NCI-H2107 treated with DMSO at 0.1 percent for 48 hours (cell line): ENCODE measurements around the gene AGRN.
"Not testable (repeated sequence)": the region's sequence is repeated elsewhere in the genome, so short reads cannot be mapped to it uniquely, and the experiment has no call there.

ENCODE experiments used
- DNase-seq: peaks from one replicate; lab custom pipeline; 2025; ENCODE audit not compliant: unreplicated experiment; lab: John Stamatoyannopoulos, UW

Gene AGRN

DNA sequence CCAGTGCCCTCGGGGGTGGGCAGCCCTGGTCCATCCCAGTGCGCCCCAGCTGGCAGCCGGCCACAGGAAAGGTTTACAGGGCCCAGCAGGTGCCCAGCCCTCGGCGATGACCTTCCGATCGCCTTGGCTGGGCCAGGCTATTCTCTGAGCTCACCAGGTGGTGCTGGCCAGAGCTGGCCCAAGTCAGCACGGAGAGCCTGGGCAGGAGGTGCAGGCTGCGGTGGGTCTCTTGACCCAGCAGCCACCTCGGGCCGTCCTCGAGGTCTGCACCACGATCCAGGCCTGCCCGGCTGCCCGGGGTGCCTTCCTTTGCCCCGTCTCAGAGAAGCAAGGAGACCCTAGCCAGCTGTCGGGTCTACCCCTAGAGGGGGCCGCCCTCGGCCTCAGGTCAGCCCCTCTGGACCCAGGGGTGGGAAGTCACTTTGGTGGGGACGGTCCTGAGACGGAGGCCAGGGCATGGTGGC, 38.4 kb upstream of the AGRN start:
- DNase-seq = no peak

DNA sequence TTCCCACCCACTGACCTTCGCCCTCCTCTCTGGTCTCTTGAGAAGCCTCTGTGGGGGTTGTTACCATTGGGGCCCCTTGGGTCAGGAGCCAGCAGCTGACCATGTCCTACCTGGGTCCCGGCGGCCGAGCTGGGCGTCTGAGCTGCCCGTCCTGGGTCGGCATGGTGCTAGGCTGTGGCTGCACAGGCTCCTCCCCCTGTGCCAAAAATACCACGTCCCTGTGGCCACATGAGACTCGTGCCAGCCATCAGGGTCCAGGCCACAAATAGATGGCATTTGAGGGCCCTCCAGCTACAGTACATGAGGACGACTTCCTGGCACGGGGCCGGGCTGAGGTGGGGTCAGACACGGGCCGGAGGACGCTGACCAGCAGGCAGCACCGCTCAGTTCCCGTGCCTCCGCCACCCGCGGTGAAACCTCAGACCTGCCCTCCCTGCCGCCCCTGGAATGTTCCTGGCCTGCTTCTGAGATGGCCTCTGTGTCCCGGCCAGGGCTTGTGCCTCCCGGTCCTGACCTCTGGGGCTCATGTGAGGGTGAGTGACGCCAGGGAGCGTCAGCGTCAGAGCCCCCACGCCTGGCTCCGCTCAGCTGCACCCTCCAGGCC, 37.9 kb upstream of the AGRN start, which contains the start of gene PERM1:
Gene PERM1 (minus strand): TSS at position 139 of the 604 bp plus-strand sequence. CDS start 1,064 bp downstream, outside the sequence.
- DNase-seq = no peak

GRCh38 chr1:982765-983436, 37.0 kb upstream of the AGRN start:
- DNase-seq = no peak

- no peak for DNase-seq
Observed at GRCh38 chr1:983798-984475, 36.0 kb upstream of the AGRN start.

GRCh38 chr1:984476-984814, 35.5 kb upstream of the AGRN start:
- no peak for DNase-seq

- DNase-seq = no peak
Observed at GRCh38 chr1:985126-985525, 34.8 kb upstream of the AGRN start.

GRCh38 chr1:988061-988460, 31.9 kb upstream of the AGRN start:
- DNase-seq = not testable (repeated sequence)

- DNase-seq = not testable (repeated sequence)
Observed at GRCh38 chr1:991275-991674, 28.6 kb upstream of the AGRN start.

GRCh38 chr1:991895-992294, 28.0 kb upstream of the AGRN start:
- DNase-seq = no peak

GRCh38 chr1:992362-992761, 27.6 kb upstream of the AGRN start:
- no peak for DNase-seq

GRCh38 chr1:993379-993995, 26.4 kb upstream of the AGRN start:
- DNase-seq = no peak

GRCh38 chr1:994546-994945, 25.4 kb upstream of the AGRN start:
- DNase-seq = not testable (repeated sequence)

GRCh38 chr1:995665-996633, 24.0 kb upstream of the AGRN start:
- no peak for DNase-seq

GRCh38 chr1:996851-997712, 22.8 kb upstream of the AGRN start:
- no peak for DNase-seq

- no peak for DNase-seq
Observed at GRCh38 chr1:997713-997992, 22.3 kb upstream of the AGRN start.

DNA sequence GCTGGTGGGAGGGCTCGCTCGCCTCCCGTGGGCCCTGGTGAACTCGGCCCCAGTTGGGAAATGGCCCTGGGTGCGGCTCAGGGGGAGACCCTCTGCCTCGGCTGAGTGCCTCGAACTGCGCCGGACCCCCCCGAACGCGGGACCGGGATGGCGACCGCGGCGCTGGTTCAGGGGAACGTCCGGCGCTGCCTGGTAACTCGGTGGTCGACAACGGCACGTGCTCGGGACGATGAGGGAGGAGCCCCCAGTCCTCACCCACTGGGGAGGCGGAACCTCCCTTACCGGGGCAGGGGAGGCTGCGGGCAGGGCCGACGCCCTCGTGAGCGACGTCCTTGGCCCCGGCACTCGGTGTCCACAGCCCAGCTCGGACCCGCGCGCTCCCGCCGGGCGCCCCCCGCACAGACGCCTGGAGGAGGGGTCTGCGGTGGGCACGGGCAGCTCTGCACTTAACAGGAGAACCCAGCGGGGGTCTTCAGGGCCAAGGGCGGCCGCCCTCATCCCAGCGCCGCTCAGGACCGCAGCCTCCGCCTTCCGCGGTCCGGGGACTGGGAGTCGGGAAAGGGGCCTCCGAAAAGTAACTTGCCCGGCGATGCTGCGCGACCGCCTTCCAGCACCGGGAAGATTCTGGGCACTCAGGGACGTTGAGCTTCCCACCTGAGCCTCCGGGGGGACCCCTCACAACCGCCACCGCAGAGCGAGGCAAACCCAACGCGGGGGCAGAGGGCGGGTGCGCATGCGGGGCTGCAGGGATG, 21.8 kb upstream of the AGRN start:
- no peak for DNase-seq

- DNase-seq = no peak
Observed at GRCh38 chr1:998745-998994, 21.2 kb upstream of the AGRN start.

GRCh38 chr1:998995-999724, 20.8 kb upstream of the AGRN start:
- DNase-seq = no peak
